ENCODE results near the gene USP2. TPM values are rescaled to one million over a fixed set of nuclear protein-coding genes. Genes with fewer than 3 reads are reported as not detected.

USP2 gene, protein sequence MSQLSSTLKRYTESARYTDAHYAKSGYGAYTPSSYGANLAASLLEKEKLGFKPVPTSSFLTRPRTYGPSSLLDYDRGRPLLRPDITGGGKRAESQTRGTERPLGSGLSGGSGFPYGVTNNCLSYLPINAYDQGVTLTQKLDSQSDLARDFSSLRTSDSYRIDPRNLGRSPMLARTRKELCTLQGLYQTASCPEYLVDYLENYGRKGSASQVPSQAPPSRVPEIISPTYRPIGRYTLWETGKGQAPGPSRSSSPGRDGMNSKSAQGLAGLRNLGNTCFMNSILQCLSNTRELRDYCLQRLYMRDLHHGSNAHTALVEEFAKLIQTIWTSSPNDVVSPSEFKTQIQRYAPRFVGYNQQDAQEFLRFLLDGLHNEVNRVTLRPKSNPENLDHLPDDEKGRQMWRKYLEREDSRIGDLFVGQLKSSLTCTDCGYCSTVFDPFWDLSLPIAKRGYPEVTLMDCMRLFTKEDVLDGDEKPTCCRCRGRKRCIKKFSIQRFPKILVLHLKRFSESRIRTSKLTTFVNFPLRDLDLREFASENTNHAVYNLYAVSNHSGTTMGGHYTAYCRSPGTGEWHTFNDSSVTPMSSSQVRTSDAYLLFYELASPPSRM
- total RNA-seq (2022; extraction: Qiagen RNA extraction) = 1.0 to 1.9 TPM (median 1.2 TPM) in 5 replicates

DNA sequence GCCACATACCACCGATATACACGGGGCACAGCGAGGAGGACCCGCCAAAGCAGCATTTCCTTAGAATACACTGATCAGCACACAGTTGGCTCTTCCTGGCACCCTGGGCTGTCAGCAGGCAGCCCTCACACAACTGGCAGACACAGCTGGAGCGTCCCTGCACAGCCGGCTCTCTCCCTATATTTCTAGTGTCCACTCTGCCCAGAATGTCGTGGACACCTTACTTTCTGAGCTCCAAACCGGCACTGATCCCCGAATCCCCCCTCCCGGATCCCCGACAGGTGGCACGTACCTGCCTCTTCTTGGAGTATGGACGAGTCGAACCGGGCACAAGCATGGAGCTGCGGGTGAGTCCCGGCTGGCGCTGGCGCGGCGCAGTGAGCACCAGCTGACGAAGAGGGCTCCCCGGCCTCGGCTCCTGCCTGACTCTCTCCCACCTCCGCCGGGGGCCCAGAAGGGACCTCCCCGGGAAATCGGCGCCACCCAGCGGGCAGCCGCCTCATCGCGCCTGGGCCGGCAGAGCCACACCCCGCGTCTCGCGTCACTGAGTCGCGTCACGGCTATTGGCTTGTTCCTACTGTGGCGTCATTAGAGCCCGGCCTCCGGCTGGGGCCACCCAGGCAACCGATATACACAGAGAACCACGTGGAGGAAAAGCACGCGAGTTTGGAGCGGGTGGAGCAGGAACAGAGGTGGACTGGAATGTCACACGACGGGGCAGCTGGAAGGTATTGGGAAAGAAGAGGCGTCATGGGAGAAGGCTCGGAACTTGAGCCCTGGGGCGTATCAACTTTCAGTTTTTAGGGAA, at the start of gene USP2:
Gene USP2 (minus strand): TSS at position 510 of the 808 bp plus-strand sequence. CDS start 8,210 bp downstream, outside the sequence.

DNA sequence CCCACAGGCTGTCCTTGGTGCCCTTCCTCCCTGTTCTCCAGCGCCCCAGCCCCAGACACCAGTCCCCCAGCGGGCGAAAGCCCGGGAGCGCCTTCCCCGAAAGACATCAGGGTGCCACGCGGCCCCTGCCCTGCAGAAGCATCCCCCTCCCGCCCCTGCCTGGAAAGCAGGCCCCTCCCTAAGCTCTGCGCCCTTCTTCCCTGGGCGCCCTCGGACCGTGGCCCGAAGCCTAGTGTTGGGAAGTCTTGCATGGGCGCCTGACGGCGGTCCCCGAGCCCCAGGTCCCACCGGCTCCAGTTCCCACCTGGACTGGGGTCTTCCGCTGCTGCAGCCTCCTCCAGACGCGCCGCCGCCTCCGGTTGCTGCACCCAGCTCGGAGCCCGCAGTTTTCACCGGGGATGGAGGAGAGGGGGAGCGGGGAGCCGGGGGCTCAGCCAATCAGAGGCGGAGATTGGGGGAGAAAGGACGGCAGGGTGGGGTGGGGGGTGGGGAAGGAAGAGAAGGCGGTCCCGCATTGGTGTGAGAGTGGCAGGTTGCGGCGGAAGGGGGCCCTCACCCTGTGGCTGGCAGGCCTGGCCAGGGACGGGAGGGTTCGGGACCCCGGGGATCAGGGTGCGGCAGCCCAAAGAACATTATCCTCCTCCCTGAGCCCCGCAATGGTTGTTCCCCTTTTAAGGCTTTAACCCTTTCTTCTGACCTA, 41.5 kb upstream of the USP2 start, which contains the start of gene THY1:
Gene THY1 (minus strand): TSS at position 364 of the 700 bp plus-strand sequence. CDS start 2,267 bp downstream, outside the sequence.

DNA sequence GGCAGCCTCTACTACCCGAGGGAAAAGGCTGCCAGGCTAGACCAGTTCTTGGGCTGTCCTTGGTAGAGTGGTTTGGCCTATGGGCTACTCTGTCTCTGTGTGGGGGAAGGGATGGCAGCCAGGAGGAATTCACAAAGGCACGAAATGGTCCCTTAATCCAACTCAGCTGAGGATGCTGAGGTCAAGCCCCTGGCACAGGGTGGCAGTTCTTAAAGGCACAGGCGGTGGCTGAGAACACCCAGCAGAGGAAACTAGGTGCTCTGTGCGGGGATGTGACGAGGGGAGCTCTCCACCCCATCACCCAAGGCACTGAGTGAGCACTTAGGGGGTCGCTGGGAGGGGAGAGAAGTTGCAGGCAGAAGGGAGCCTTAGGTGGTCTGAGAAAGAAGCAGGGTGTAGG, 34.9 kb downstream of the USP2 start, which contains the start of gene MFRP:
Gene MFRP (minus strand): TSS at position 101 of the 400 bp plus-strand sequence. CDS start 192 bp downstream, outside the sequence.

DNA sequence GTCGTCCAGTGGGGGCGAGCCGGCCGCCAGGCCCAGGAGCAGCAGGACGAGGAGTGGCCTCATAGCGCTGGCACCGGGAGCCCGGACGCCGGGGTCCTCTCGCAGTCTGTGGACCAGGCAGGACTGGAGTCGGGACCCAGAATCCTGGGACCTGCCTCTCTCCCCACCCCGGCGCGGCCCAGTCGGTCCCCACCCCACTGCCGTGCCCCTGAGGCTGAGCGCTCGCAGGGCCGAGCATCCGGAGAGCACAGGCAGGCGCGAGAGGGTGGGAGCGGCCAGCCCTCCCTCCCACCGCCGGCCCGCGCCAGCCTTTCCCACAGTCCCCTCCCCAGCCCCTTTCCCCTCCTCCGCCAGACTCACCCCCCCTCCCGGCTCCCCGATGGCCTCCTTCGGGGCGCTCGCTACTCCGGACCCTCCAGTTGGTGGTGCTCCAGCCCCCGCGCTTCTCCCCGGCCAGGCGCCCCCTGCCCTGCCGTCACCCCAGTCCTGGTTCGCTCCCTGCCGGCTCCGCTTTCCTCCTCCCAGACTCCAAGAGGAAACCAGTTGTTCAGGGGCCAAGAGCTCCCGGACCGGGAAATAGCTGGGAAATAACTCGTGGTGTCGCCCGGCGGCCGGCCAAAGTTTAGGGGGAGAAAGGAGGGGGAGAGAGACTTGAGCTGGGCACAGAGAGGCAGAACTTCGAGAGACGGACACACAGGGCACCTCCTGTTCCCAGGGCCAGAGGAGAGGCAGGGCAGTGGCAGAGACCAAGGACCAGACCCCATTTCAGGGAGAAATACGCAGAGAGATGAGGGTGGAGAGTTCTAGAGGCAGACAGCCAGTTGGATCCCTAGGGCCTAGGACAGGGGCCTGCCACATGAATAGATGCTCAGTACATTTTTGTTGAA, 40.9 kb downstream of the USP2 start, which contains the start of gene C1QTNF5:
Gene C1QTNF5 (minus strand): TSS at position 549 of the 887 bp plus-strand sequence. CDS start 486 bp downstream, at position 63.

DNA sequence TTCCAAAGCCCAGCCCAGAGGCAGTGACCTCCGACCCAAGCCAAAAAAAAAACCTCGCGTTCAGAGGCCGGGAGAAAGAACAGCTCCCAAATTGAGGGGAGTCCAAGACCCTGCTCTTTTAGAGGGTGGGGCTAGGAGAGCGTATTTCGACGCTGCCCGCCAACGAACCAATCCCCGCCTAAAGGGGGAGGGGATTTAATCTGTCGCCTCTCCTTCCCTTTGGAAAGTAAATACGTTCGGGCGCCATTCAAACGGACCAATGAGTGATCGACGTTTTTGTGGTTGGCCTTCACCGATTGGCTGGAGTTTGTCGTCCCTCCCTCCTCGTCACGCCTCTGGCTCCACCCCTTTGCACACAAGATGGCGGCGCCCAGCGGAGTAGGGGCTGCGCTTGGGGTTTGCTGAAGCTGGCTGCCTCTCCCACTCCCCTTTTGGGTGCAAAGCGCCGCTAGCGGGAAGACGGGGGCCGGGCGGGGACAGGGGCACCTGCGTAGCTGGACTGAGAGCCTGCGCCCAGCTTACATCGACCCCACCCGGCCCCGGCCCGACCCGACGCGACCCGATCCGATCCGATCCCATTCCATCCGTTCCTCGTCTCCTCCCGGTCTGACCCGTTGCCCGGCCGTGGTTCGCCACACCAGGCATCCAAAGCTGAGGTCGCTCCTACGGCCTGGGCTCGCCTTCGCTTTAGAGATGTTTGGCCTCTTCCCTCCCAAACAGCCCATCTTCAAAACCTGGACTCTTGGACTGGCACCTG, 47.1 kb downstream of the USP2 start, which contains the start of gene RNF26:
Gene RNF26 (plus strand): TSS at position 354 of the 757 bp plus-strand sequence. CDS start 596 bp downstream, outside the sequence.

DNA sequence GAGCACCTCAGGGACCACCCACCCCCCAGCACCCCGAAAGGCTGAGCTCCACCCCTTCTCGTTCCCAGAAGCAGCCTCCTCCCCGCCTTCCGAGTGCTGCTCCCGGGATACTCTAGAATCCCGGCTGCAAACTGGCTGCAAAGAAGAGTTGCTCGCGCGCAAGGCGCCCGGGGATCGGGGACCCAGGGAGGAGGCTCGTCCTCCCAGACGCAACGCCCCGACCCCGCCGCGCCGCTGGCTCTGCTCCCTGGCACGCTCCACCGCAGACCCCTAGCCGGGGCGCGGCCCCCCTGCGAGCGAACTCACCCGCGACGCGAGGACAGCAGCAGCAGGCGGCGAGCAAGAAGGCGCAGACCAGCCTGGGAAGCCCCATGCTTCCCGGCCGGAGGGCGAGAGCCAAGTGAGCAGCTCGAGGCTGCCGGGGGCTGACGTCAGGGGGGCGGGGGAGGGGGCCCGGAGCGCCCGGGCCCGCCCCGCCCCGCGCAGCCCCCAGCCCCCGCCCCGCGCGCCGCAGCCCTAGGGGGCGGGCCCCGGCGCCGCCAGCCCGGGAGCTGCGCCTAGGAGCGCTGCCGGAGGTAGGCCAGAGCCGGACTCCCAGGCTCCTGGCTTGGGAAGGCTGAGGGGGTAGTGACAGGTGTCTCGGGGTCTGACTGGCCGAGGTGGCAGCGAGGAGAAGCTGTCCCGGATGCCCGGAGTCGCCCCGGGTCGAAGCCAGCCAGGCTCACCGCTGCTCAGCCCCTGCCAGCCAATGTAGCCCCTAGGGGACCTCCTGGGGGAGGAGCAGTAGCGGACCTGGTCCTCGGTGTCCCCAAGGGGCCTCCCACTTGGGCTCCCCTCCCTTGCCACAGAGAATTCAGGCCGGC, 64.5 kb downstream of the USP2 start, which contains the start of gene MCAM:
Gene MCAM (minus strand): TSS at position 402 of the 863 bp plus-strand sequence. CDS start 29 bp downstream, at position 373.

Other genes with a start within 250 kb of the USP2 start
- gene ABCG4, start 232.6 kb downstream of the USP2 start, total RNA-seq (2022; extraction: Qiagen RNA extraction) = 0.27 to 0.52 TPM (median 0.33 TPM) in 5 replicates
- 10.4 to 11.6 TPM (median 10.9 TPM) in 5 replicates for gene NLRX1, start 213.0 kb downstream of the USP2 start, total RNA-seq (2022; extraction: Qiagen RNA extraction)
- gene NHERF4, start 196.2 kb downstream of the USP2 start, total RNA-seq (2022; extraction: Qiagen RNA extraction) = 0.06 to 0.20 TPM (median 0.14 TPM) in 5 replicates
- 5.8 to 8.9 TPM (median 7.6 TPM) in 5 replicates for gene CBL, start 175.4 kb downstream of the USP2 start, total RNA-seq (2022; extraction: Qiagen RNA extraction)
- 10.4 to 12.7 TPM (median 11.5 TPM) in 5 replicates for gene MCAM, start 64.6 kb downstream of the USP2 start, total RNA-seq (2022; extraction: Qiagen RNA extraction)
- 31.1 to 39.1 TPM (median 36.8 TPM) in 5 replicates for gene RNF26, start 47.2 kb downstream of the USP2 start, total RNA-seq (2022; extraction: Qiagen RNA extraction)
- gene C1QTNF5, start 40.8 kb downstream of the USP2 start, total RNA-seq (2022; extraction: Qiagen RNA extraction) = not detected in 5 replicates
- not detected in 5 replicates for gene MFRP, start 35.0 kb downstream of the USP2 start, total RNA-seq (2022; extraction: Qiagen RNA extraction)
- gene THY1, start 41.5 kb upstream of the USP2 start, total RNA-seq (2022; extraction: Qiagen RNA extraction) = 13.3 to 23.6 TPM (median 16.1 TPM) in 5 replicates